Measurements from ENCODE around the gene PANX3.

PANX3 gene

GRCh38 chr11:124622531-124623451 lies 11.6 kb downstream of the PANX3 start, which contains the start of gene TBRG1:
TBRG1 (plus strand) TSS chr11:124622864; CDS start chr11:124623084, 220 bp downstream.
- DNase-seq: peak; percentile 90 to 92

DNA sequence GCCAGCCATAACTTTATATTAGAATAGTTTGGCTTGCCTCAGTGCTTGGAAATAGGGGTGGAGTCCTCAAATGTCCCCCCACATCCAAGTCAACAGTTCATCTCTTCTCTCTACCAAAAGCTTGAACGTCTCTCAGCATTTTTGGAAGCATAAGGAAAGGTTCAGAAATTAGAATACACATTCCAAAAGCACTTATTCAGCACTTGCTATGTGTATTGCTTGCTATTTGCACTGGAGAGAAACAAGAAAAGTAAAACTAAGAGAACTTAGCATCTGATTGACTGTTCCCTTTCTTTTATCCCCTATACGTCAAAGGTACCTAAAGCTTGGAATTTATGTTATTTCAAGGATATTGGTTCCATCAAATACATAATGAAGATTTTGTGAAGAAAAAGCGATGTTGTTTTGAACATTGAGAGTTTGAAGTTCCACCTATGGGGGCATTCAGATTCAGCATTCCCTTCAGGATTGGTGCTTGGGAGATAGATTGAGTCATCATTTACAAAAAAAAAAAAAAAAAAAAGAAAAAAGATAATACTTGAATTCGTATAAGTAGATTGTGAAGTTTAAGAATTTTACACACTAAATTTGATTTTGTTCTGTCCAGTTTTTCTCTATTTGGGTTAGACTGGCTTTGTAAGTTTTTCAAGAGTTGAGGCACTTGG lies 12.8 kb downstream of the PANX3 start:
- no peak for DNase-seq

DNA sequence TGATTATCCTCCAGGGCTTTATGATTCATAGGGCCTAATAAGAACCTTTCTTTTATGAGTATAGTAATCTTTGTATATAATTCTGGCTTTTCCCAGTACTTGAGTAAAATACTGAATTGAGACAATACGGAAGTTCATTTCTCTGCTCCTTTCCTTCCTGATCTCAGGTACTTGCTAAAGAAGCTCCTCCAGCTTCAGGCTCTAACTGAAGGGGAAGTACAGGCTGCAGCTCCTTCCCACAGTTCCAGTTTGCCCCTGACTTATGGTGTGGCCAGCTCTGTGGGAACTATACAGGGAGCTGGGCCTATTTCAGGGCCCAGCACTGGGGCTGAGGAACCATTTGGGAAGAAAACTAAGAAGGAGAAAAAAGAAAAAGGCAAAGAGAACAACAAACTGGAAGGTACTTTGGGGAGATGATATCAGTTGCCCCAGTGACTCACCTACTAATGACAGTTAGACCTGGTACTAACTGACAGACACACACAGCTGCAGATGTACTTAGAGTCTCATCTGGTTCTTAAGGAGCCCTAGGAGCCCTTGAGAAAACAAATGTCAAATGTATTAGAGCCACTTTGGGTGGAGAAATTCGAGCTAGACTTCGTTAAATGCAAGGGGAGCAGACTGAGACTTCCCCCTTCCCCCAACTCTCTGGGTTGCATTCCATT lies 14.4 kb downstream of the PANX3 start:
- no peak for DNase-seq

DNA sequence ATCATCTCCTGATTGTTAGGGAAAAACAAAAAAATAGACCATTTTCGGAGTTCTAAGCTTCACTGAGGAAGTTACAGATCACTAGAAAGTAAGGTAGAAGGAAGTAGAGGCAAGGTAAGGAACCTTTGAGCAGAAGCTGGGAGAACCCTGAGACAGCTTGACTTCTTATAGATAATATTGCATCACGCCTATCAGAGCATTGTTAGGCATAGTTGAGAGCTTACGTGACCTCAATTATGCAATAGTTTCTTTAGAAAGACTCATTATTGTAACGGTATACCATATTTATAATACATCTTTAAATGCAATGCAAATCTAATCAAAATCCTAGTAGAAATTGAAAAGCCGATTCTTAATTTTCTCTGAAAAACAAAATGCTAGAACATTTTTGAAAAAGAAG lies 16.3 kb downstream of the PANX3 start:
- no peak for DNase-seq

DNA sequence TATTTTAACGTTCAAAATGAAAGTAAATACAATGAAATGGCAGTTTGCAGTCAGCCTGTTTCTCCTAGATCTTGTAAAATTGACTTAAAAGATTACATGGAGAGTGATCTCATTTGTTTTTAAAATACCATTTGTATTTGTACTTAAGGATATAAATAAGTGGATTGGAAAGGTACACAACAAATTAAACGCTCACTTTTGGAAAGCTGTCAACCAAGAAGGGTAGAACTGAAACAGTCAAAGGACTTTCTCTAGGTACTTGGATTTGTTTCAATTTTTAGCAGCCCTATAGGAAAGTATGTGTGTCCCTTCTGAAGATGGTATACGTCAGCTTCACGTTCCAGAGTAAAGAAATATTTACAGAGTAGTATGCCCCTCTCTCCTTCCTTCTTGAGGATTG lies 18.7 kb downstream of the PANX3 start:
- DNase-seq: no peak

GRCh38 chr11:124633355-124633754 lies 22.1 kb downstream of the PANX3 start:
- peak; percentile 46 to 62 for DNase-seq

- no peak for DNase-seq
Observed at GRCh38 chr11:124635932-124636331, 24.7 kb downstream of the PANX3 start.

DNA sequence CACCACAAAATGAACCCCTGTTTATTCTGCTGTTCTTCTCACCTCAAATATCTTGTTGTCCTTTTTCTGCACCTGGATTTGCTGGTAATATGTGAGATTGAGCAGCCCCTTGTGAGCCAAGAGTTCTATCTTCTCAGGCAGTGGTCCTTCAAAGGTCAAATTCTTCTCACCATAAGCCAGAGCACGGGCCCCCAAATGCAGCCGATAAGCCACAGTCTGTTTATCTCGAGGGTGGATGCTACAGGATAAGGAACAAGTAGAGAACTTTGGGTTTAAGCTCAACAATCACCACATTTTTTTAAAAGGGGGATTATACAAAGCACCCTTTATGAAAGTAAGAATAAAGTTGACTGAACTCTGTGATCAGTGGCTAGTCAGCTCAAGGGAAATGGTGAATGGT lies 27.3 kb downstream of the PANX3 start:
- DNase-seq: no peak

GRCh38 chr11:124639186-124639585 lies 28.0 kb downstream of the PANX3 start:
- no peak for DNase-seq

- no peak for DNase-seq
Observed at GRCh38 chr11:124640666-124641065, 29.4 kb downstream of the PANX3 start.

DNA sequence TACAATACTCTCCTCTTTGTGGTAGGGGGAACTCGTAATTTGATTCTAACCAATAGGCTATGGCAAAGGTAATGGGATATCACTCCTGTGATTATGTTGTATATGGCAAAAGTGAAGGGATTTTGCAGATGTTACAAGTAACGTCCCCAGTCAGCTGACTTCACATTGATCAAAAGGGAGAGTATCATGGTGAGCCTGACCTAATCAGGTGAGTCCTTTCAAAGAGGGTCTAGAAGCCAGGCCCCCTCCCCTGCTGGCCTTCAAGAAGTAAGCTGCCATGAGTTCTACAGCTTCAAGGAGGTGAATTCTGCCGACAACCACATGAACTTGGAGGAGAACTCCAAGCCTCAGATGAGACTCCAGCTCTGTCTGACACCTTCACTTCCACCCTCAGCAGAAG lies 31.4 kb downstream of the PANX3 start:
- no peak for DNase-seq

- DNase-seq: no peak
Observed at GRCh38 chr11:124643042-124643604, 31.9 kb downstream of the PANX3 start.

DNA sequence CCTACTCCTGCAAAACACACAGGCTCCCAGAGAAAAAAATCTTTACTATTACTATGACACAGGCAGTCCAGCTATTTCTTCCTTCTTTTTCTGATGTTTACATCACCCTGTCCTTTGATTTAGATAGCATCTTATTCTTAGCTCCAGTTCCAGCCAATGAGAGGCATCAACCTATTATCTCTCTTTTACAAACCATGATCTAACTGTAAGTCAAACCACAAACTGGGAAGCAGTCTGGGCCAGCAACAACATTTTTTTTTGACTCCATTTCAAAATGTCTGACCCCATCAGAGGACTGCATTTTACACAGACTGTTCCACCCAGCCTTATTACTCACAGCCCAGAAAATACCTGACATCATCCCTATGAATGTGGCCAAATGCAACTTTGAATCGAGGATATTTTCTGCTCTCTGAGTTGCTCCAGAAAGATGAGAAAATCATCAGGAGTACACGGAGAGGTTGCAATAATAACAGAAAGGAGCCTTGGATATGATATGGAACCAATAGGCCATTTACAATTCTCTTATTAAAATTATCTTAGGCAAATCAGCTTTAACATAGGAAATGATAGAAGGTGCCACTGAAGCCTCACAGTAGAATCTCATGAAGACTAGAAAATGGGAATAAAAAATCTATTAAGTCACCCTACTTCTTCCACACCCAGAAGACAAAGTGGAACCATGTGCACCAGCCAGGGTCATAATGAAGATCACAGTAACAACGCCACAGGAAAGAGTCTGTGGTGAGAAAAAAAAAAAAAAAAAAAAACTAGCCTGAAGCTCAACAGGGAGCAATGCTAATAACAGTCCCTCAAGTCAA lies 32.6 kb downstream of the PANX3 start:
- DNase-seq: peak in 1 of 2 experiments; percentile 10

GRCh38 chr11:124644426-124645280 lies 33.4 kb downstream of the PANX3 start:
- DNase-seq: peak; percentile 72 to 84

GRCh38 chr11:124646148-124646547 lies 34.9 kb downstream of the PANX3 start:
- peak; percentile 22 to 70 for DNase-seq

- no peak for DNase-seq
Observed at GRCh38 chr11:124648610-124649009, 37.4 kb downstream of the PANX3 start.

DNA sequence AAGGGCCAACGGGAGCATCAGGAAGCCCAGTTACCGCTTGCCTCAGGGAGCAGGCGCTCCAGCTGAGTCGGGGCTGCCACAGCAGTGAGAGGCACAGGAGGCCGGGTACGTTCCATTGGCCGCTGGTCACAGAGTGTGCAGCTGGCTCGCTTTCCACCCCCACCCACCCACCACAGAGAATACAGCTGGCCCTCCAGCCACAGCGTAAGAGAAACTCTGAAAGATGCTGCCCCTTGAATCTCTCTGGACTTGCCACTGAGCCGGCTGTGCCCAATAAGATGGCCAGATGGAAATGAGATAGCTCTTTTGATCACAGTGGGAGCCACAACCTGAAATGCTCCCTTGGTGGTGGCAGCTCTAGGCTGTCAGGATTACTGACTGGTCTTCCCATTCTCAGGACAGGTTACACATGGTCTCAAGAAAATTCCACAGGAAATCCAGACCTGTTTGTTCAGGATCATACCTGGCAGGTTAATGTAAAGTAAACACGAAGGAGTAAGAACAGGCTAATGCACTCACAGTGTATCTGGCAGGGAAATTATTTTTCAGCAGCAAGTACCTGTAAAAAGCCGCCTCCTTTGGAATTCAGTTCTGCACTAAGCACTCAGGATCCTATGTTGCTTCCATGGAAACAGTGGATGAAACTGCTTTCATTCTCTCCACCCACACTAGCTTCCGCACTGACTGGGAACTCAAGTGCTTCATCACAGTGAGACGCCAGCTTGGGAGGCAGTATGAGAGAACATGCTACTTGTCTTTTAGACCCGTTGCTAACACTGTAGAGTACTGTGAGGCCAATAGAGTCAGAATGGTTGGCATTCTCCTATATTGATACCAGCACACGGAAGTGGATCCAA lies 45.8 kb downstream of the PANX3 start:
- no peak for DNase-seq

DNA sequence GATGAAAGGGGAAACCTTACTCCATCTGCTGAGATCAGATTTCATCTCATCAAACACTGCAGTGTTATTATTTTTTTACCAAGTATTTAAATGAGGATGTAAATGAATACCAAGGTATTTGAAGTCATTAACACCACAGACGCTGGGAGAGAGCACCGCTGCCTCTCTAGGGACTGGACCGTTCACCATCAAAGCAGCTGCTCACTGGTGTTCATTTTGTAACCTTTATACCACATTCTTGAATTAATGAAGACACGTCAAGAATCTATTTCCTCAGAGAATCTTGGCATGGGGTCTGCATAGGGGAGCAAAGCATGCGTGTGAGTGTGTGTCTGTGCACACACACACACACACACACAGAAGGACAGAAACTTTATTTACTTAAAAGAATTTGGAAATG lies 46.7 kb downstream of the PANX3 start:
- DNase-seq: no peak

DNA sequence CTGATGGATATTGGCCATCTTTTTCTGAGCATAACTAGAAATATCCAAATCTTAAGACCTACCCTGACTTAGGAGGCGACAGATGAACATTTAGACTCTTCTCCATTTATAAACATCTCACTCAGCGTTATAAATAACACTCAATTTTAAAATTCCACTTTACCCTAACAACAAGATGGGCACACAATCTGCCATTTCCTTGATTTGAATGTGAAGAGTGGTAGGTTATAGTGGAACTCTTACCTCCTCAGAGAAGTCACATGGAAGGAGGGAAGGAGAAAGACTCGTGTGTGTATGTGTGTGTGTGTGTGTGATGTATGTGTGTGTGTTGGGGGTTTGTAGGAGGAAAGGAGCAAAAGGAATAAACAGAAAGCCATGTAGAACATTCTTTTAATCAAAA lies 47.3 kb downstream of the PANX3 start:
- DNase-seq: no peak

- DNase-seq: no peak
Observed at GRCh38 chr11:124658986-124659385, 47.8 kb downstream of the PANX3 start.
